Measurements from ENCODE around the gene SORCS3.

GRCh38 chr10:104744052-104744451, 103.0 kb downstream of the SORCS3 start:
- TF ChIP-seq POLR2A (IDR thresholded peaks at IDR 0.05) = no peak
- TF ChIP-seq CTCF (IDR thresholded peaks at IDR 0.05) = no peak
